Endothelial cell of umbilical vein (primary cell): ENCODE data around the gene FRMD6. TPM values are rescaled to one million over a fixed set of nuclear protein-coding genes. Genes with fewer than 3 reads are reported as not detected.

Experiments used
- BruUV-seq: library from RNA; stranded (reverse); fragments of 400-500 nt; replicated peaks from 2 replicates; lab custom pipeline; 2021; lab: Mats Ljungman, UMichigan
- CTCF ChIA-PET: fragments of 300-600, 350-600 bp; sonication (Branson Sonifier 250); formaldehyde crosslinking; loops from one replicate; lab custom pipeline; 2021; ENCODE audit warnings: antibody characterized with exemption, inconsistent platforms; lab: Charles Lee
- POLR2A ChIA-PET: fragments of 300-600, 350-600 bp; sonication (Branson Sonifier 250); formaldehyde crosslinking; loops from one replicate; lab custom pipeline; 2021; ENCODE audit warnings: antibody characterized with exemption, inconsistent platforms; lab: Charles Lee
- DNase-seq: peaks from one replicate; pipeline ENCODE4 v3.0.0-alpha.2; 2011; ENCODE audit warnings: low read depth, low spot score
- FAIRE-seq: peaks from 2 replicates; lab custom pipeline; 2011; peaks lifted over from hg19 to GRCh38; lab: Jason Lieb, UNC
- H2AFZ ChIP-seq: 2 replicates; pipeline ENCODE4 v1.6.0; 2012; ENCODE audit warnings: low read depth, low read length, control low read depth, inconsistent platforms
- H3K27ac ChIP-seq: 2 replicates; pipeline ENCODE4 v1.5.1; 2011; ENCODE audit warnings: low read depth, mild to moderate bottlenecking, control low read depth, low read length, moderate library complexity; ENCODE audit not compliant: insufficient read depth
- H3K27me3 ChIP-seq, 2 experiments: 2 replicates each; pipeline versions ENCODE4 v1.6.0 to v1.6.1; 2011; ENCODE audit warnings: low read length in 2 of 2, mixed read lengths in 1 of 2; ENCODE audit not compliant: control insufficient read depth in 2 of 2, insufficient read depth in 2 of 2
- H3K36me3 ChIP-seq, 2 experiments: 2 replicates in 1 of 2; 3 replicates in 1 of 2; pipeline ENCODE4 v1.5.1; 2011; ENCODE audit warnings: low read length in 2 of 2, mild to moderate bottlenecking in 1 of 2, moderate library complexity in 1 of 2; ENCODE audit not compliant: control insufficient read depth in 2 of 2, insufficient read depth in 2 of 2; ENCODE audit errors: extremely low read depth in 1 of 2
- H3K4me1 ChIP-seq: 3 replicates; pipeline ENCODE4 v1.5.1; 2011; ENCODE audit warnings: mild to moderate bottlenecking, low read length; ENCODE audit not compliant: control insufficient read depth, insufficient read depth; ENCODE audit errors: extremely low read depth
- H3K4me2 ChIP-seq: 2 replicates; pipeline ENCODE4 v1.6.1; 2011; ENCODE audit warnings: low read length, control low read depth, mixed read lengths; ENCODE audit not compliant: insufficient read depth
- H3K4me3 ChIP-seq, 3 experiments: fragments of 200-600 bp in 1 of 3; sonication (generic), shearing (Covaris generic) in 1 of 3; replicated peaks in 1 of 3; 2 replicates each; pipeline ENCODE4 v1.5.1; 2011 to 2016; ENCODE audit warnings: control low read depth in 3 of 3, low read length in 3 of 3, mild to moderate bottlenecking in 2 of 3, inconsistent platforms in 1 of 3, low read depth in 1 of 3, moderate library complexity in 1 of 3; ENCODE audit not compliant: insufficient read depth in 1 of 3
- H3K79me2 ChIP-seq: 2 replicates; pipeline ENCODE4 v1.6.0; 2012; ENCODE audit warnings: low read length, inconsistent platforms; ENCODE audit not compliant: control insufficient read depth, insufficient read depth
- H3K9ac ChIP-seq: replicated peaks from 2 replicates; pipeline ENCODE3; 2011; ENCODE audit warnings: low read length, control low read depth; ENCODE audit not compliant: insufficient read depth; ENCODE audit errors: extremely low read depth
- H3K9me1 ChIP-seq: replicated peaks from 3 replicates; pipeline ENCODE4 v1.6.0; 2011; ENCODE audit warnings: mild to moderate bottlenecking, low read length; ENCODE audit not compliant: control insufficient read depth, insufficient read depth; ENCODE audit errors: extremely low read depth
- H3K9me3 ChIP-seq: replicated peaks from 2 replicates; pipeline ENCODE4 v1.5.1; 2012; ENCODE audit warnings: low read length, inconsistent platforms; ENCODE audit not compliant: control insufficient read depth, insufficient read depth
- H4K20me1 ChIP-seq: replicated peaks from 2 replicates; pipeline ENCODE3; 2011; ENCODE audit warnings: mild to moderate bottlenecking, low read length; ENCODE audit not compliant: control insufficient read depth, insufficient read depth; ENCODE audit errors: extremely low read depth
- CTCF ChIP-seq, 2 donors: IDR thresholded peaks; 1 replicate in 1 of 2; 2 replicates in 1 of 2; pipeline ENCODE4 v1.5.1; 2011; ENCODE audit warnings: low read length in 2 of 2, mild to moderate bottlenecking in 2 of 2, moderate library complexity in 2 of 2, control low read depth in 1 of 2, inconsistent platforms in 1 of 2, low read depth in 1 of 2; ENCODE audit not compliant: insufficient read depth in 1 of 2; ENCODE audit errors: extremely low read depth in 1 of 2
- EZH2 ChIP-seq: IDR thresholded peaks from 2 replicates; pipeline ENCODE4 v1.6.1; 2012; ENCODE audit warnings: borderline replicate concordance, low read depth, mild to moderate bottlenecking, moderate library complexity, low read length, inconsistent platforms; ENCODE audit not compliant: severe bottlenecking
- FOS ChIP-seq: IDR thresholded peaks from 2 replicates; pipeline ENCODE4 v1.6.1; 2011; ENCODE audit warnings: mild to moderate bottlenecking, low read length, moderate library complexity, borderline replicate concordance; ENCODE audit not compliant: insufficient read depth
- GATA2 ChIP-seq: IDR thresholded peaks from 2 replicates; pipeline ENCODE4 v1.7.0; 2011; ENCODE audit warnings: low read depth, mild to moderate bottlenecking, moderate library complexity, mixed read lengths, low read length; ENCODE audit not compliant: insufficient read length, insufficient read depth
- JUN ChIP-seq: IDR thresholded peaks from 2 replicates; pipeline ENCODE4 v1.6.1; 2011; ENCODE audit warnings: borderline replicate concordance, low read depth; ENCODE audit not compliant: insufficient read length, insufficient read depth
- MAX ChIP-seq: IDR thresholded peaks from 2 replicates; pipeline ENCODE4 v1.6.1; 2011; ENCODE audit not compliant: insufficient read depth, insufficient read length
- MYC ChIP-seq: IDR thresholded peaks from one replicate; pipeline ENCODE4 v1.6.1; 2011; ENCODE audit warnings: mild to moderate bottlenecking, low read depth, low read length
- POLR2A ChIP-seq: IDR thresholded peaks from 2 replicates; pipeline ENCODE4 v1.6.1; 2012; ENCODE audit warnings: low read depth, mild to moderate bottlenecking, control low read depth, low read length
- POLR2AphosphoS5 ChIP-seq: IDR thresholded peaks from 2 replicates; pipeline ENCODE4 v1.6.1; 2012; ENCODE audit warnings: low read depth, mild to moderate bottlenecking, control low read depth, low read length, moderate library complexity; ENCODE audit not compliant: insufficient read depth
- dilution Hi-C: fragments of 300-500 bp; cut with MboI; formaldehyde crosslinking; loops from one replicate; pipeline ENCODE4 v1.15.0; 2019; ENCODE audit warnings: low sequenced_read_pairs; ENCODE audit not compliant: extremely low pct_ligation_motif_present
- intact Hi-C: fragments of 100-400 bp; cut with micrococcal nuclease; formaldehyde crosslinking; loops from one replicate; pipeline ENCODE4 v1.10.0; 2022
- polyA plus RNA-seq, 4 experiments: library from polyadenylated mRNA; depleted of rRNA in 3 of 4; stranded (reverse) in 3 of 4; unstranded in 1 of 4; fragments of >200 nt; gene quantifications; 2 replicates each; pipeline versions ENCODE4 v1.2.1 to v1.2.3, GENCODE V29; 2011 to 2012; ENCODE audit warnings: missing spikeins in 1 of 4
- total RNA-seq: library from RNA; stranded (reverse); gene quantifications from 2 replicates; pipeline ENCODE4 v1.2.3, GENCODE V29; 2021

Gene FRMD6
- total and polyA plus RNA-seq, 2 donors (not counting 3 experiments of a cell fraction or from before 2014, with no cell fraction given) = 69.0 to 97.1 TPM

- no peak for TF ChIP-seq POLR2A
- TF ChIP-seq MAX = no peak
- no peak for TF ChIP-seq CTCF (IDR thresholded peaks at IDR 0.05; ENCODE audit: extremely low read depth in 1 of 2, insufficient read depth in 1 of 2, low read depth in 1 of 2, low read length in 2 of 2)
- no peak for TF ChIP-seq POLR2AphosphoS5
- TF ChIP-seq MYC = no peak
- no peak for TF ChIP-seq EZH2
- CTCF ChIA-PET = interaction anchor here (1.4 to 1.8 kb wide), 2 partner anchors 17 to 414 kb away, joined by 5 to 7 read pairs; no protein-coding TSS in a partner anchor
Observed at GRCh38 chr14:51697848-51698247, 46.1 kb downstream of the FRMD6 start.

GRCh38 chr14:51701951-51702350 is 50.2 kb downstream of the FRMD6 start:
- H3K79me2 ChIP-seq = peaks cover 15% of the 10 kb centered on the region
- no peak overlapping the region for H3K4me2 ChIP-seq
- no peaks in the 10 kb centered on the region for H4K20me1 ChIP-seq
- H3K9me1 ChIP-seq = no peaks in the 10 kb centered on the region
- no peak overlapping the region for H3K9ac ChIP-seq
- DNase-seq (no peak), FAIRE-seq (no peak)
- dilution Hi-C loops = no loop called here
- no peaks in the 10 kb centered on the region for H3K27me3 ChIP-seq
- H3K27ac ChIP-seq = no peak overlapping the region
- POLR2A ChIA-PET = no interaction called here
- H3K4me3 ChIP-seq = no peak overlapping the region
- no TSS peak for BruUV-seq
- TF ChIP-seq GATA2 (no peak), POLR2AphosphoS5 (no peak), FOS (no peak), CTCF (IDR thresholded peaks at IDR 0.05; ENCODE audit: extremely low read depth in 1 of 2, insufficient read depth in 1 of 2, low read depth in 1 of 2, low read length in 2 of 2) (no peak), JUN (no peak), POLR2A (no peak), MYC (no peak), MAX (no peak)
- no peaks in the 10 kb centered on the region for H3K9me3 ChIP-seq
- peaks cover 27 to 48% of the 10 kb centered on the region in 2 experiments for H3K36me3 ChIP-seq
- peaks cover 11% of the 10 kb centered on the region for H3K4me1 ChIP-seq
- intact Hi-C loops = no loop called here
- H2AFZ ChIP-seq = no peak overlapping the region
- CTCF ChIA-PET = interaction anchor here (1.8 kb wide), 1 partner anchor 418 kb away, joined by 5 read pairs; no protein-coding TSS in a partner anchor

More at GRCh38 chr14:51697848-51698247, 46.1 kb downstream of the FRMD6 start:
- Histone ChIP-seq H3K9me3 (no peaks in the 10 kb centered on the region), H3K4me3 (no peak overlapping the region), H3K4me2 (no peak overlapping the region), H3K27ac (no peak overlapping the region), H3K9ac (no peak overlapping the region), H3K4me1 (no peaks in the 10 kb centered on the region), H3K27me3 (no peaks in the 10 kb centered on the region), H4K20me1 (peaks cover 4% of the 10 kb centered on the region), H2AFZ (no peak overlapping the region), H3K36me3 (peaks cover 15 to 22% of the 10 kb centered on the region in 2 experiments), H3K79me2 (peaks cover 42% of the 10 kb centered on the region), H3K9me1 (no peaks in the 10 kb centered on the region)
- FAIRE-seq (no peak), DNase-seq (no peak)
- dilution Hi-C loops (no loop called here), intact Hi-C loops (no loop called here)
- no TSS peak for BruUV-seq
- POLR2A ChIA-PET = no interaction called here
